Parathyroid adenoma (tissue), 2 donors: ENCODE data around the gene FAH.

Experiments
- H2AFZ ChIP-seq: fragments of 300-600 bp; sonication (generic); one replicate; pipeline ENCODE4 v1.7.0; 2017; ENCODE audit warnings: antibody characterized with exemption, mild to moderate bottlenecking
- H3K27ac ChIP-seq: fragments of 300-600 bp; sonication (generic); one replicate; pipeline ENCODE4 v1.7.0; 2017
- H3K27me3 ChIP-seq: fragments of 300-600 bp; sonication (generic); one replicate; pipeline ENCODE4 v1.7.0; 2017; ENCODE audit warnings: low read length; ENCODE audit not compliant: control insufficient read depth, insufficient read depth
- H3K36me3 ChIP-seq: fragments of 300-600 bp; sonication (generic); one replicate; pipeline ENCODE4 v1.7.0; 2017; ENCODE audit warnings: low read length; ENCODE audit not compliant: control insufficient read depth, insufficient read depth
- H3K4me1 ChIP-seq: fragments of 300-600 bp; sonication (generic); one replicate; pipeline ENCODE4 v1.7.0; 2017; ENCODE audit warnings: control low read depth
- H3K4me2 ChIP-seq: fragments of 300-600 bp; sonication (generic); one replicate; pipeline ENCODE4 v1.7.0; 2017; ENCODE audit warnings: low read length
- H3K4me3 ChIP-seq: fragments of 300-600 bp; sonication (generic); one replicate; pipeline ENCODE4 v1.7.0; 2017; ENCODE audit warnings: low read depth, low read length
- H3K79me2 ChIP-seq: fragments of 300-600 bp; sonication (generic); one replicate; pipeline ENCODE4 v1.7.0; 2017; ENCODE audit warnings: control low read depth
- H3K9ac ChIP-seq: fragments of 300-600 bp; sonication (generic); one replicate; pipeline ENCODE4 v1.7.0; 2017; ENCODE audit warnings: mild to moderate bottlenecking
- H3K9me3 ChIP-seq: fragments of 300-600 bp; sonication (generic); one replicate; pipeline ENCODE4 v1.7.0; 2017; ENCODE audit warnings: low read length; ENCODE audit not compliant: control insufficient read depth
- CTCF ChIP-seq: fragments of 300-600 bp; sonication (generic); IDR thresholded peaks from one replicate; pipeline ENCODE4 v1.7.0; 2017; ENCODE audit warnings: antibody characterized with exemption, mild to moderate bottlenecking
- donor health status: primary hyperparathyroidism.

FAH gene

GRCh38 chr15:80107204-80107603, 45.6 kb upstream of the FAH start:
- no peak for TF ChIP-seq CTCF
- no peak overlapping the region for H3K27ac ChIP-seq
- H3K9ac ChIP-seq: no peak overlapping the region
- H3K9me3 ChIP-seq: no peaks in the 10 kb centered on the region
- H3K36me3 ChIP-seq: no peaks in the 10 kb centered on the region
- H3K4me3 ChIP-seq: no peak overlapping the region
- no peaks in the 10 kb centered on the region for H3K4me1 ChIP-seq
- no peak overlapping the region for H2AFZ ChIP-seq
- H3K79me2 ChIP-seq: peaks cover 17% of the 10 kb centered on the region
- no peaks in the 10 kb centered on the region for H3K27me3 ChIP-seq
- no peak overlapping the region for H3K4me2 ChIP-seq

- Histone ChIP-seq H3K27me3 (no peaks in the 10 kb centered on the region), H3K36me3 (no peaks in the 10 kb centered on the region), H3K79me2 (peaks cover 13% of the 10 kb centered on the region), H2AFZ (no peak overlapping the region), H3K9ac (no peak overlapping the region), H3K4me1 (no peaks in the 10 kb centered on the region), H3K4me2 (no peak overlapping the region), H3K9me3 (no peaks in the 10 kb centered on the region), H3K4me3 (no peak overlapping the region), H3K27ac (no peak overlapping the region)
- TF ChIP-seq CTCF: no peak
Observed at GRCh38 chr15:80107774-80108173, 45.0 kb upstream of the FAH start.

- Histone ChIP-seq H3K4me3 (no peak overlapping the region), H3K36me3 (no peaks in the 10 kb centered on the region), H3K27ac (no peak overlapping the region), H3K27me3 (no peaks in the 10 kb centered on the region), H3K9me3 (no peaks in the 10 kb centered on the region), H3K4me1 (no peaks in the 10 kb centered on the region), H3K79me2 (peaks cover 10% of the 10 kb centered on the region), H3K9ac (no peak overlapping the region), H3K4me2 (no peak overlapping the region), H2AFZ (no peak overlapping the region)
- TF ChIP-seq CTCF: no peak
Observed at GRCh38 chr15:80109388-80109787, 43.4 kb upstream of the FAH start.

- H3K27me3 ChIP-seq: no peaks in the 10 kb centered on the region
- H3K79me2 ChIP-seq: peaks cover 4% of the 10 kb centered on the region
- H3K4me3 ChIP-seq: no peak overlapping the region
- no peak for TF ChIP-seq CTCF
- H3K36me3 ChIP-seq: no peaks in the 10 kb centered on the region
- H3K27ac ChIP-seq: no peak overlapping the region
- no peaks in the 10 kb centered on the region for H3K4me1 ChIP-seq
- no peaks in the 10 kb centered on the region for H3K9me3 ChIP-seq
- no peak overlapping the region for H2AFZ ChIP-seq
- no peak overlapping the region for H3K4me2 ChIP-seq
- no peak overlapping the region for H3K9ac ChIP-seq
Observed at GRCh38 chr15:80110920-80111319, 41.9 kb upstream of the FAH start.

- H3K9me3 ChIP-seq: no peaks in the 10 kb centered on the region
- no peaks in the 10 kb centered on the region for H3K27me3 ChIP-seq
- H2AFZ ChIP-seq: no peak overlapping the region
- no peak overlapping the region for H3K4me2 ChIP-seq
- no peak overlapping the region for H3K27ac ChIP-seq
- H3K4me3 ChIP-seq: no peak overlapping the region
- H3K4me1 ChIP-seq: no peaks in the 10 kb centered on the region
- no peak for TF ChIP-seq CTCF
- no peak overlapping the region for H3K9ac ChIP-seq
- H3K79me2 ChIP-seq: peaks cover 7% of the 10 kb centered on the region
- H3K36me3 ChIP-seq: no peaks in the 10 kb centered on the region
Observed at GRCh38 chr15:80114114-80114513, 38.7 kb upstream of the FAH start.
